ENCODE measurements around the gene ARHGAP44.

ARHGAP44 gene

GRCh38 chr17:12953156-12953555 is 163.9 kb downstream of the ARHGAP44 start:
- no peak for TF ChIP-seq CTCF (IDR thresholded peaks at IDR 0.05; ENCODE audit: borderline replicate concordance, insufficient read depth, low read depth, low read length)

GRCh38 chr17:12955521-12955920 is 166.2 kb downstream of the ARHGAP44 start:
- no peak overlapping the region for H3K4me3 ChIP-seq (ENCODE audit: low read depth, low read length)

More at GRCh38 chr17:12953156-12953555, 163.9 kb downstream of the ARHGAP44 start:
- no peak overlapping the region for H3K4me3 ChIP-seq (ENCODE audit: low read depth, low read length)

GRCh38 chr17:12958786-12959185 is 169.5 kb downstream of the ARHGAP44 start:
- TF ChIP-seq CTCF (IDR thresholded peaks at IDR 0.05; ENCODE audit: borderline replicate concordance, insufficient read depth, low read depth, low read length), result no peak
- no peak overlapping the region for H3K4me3 ChIP-seq (ENCODE audit: low read depth, low read length)

More at GRCh38 chr17:12955521-12955920, 166.2 kb downstream of the ARHGAP44 start:
- TF ChIP-seq CTCF (IDR thresholded peaks at IDR 0.05; ENCODE audit: borderline replicate concordance, insufficient read depth, low read depth, low read length), result no peak

GRCh38 chr17:12959441-12959840 is 170.1 kb downstream of the ARHGAP44 start:
- TF ChIP-seq CTCF (IDR thresholded peaks at IDR 0.05; ENCODE audit: borderline replicate concordance, insufficient read depth, low read depth, low read length), result no peak
- H3K4me3 ChIP-seq (ENCODE audit: low read depth, low read length), result no peak overlapping the region

- TF ChIP-seq CTCF (IDR thresholded peaks at IDR 0.05; ENCODE audit: borderline replicate concordance, insufficient read depth, low read depth, low read length), result no peak
- H3K4me3 ChIP-seq (ENCODE audit: low read depth, low read length), result no peak overlapping the region
These were observed 172.4 kb downstream of the ARHGAP44 start for GRCh38 chr17:12961655-12962054.

GRCh38 chr17:12963505-12963904 is 174.2 kb downstream of the ARHGAP44 start:
- no peak overlapping the region for H3K4me3 ChIP-seq (ENCODE audit: low read depth, low read length)
- TF ChIP-seq CTCF (IDR thresholded peaks at IDR 0.05; ENCODE audit: borderline replicate concordance, insufficient read depth, low read depth, low read length), result no peak

GRCh38 chr17:12964162-12964561 is 174.9 kb downstream of the ARHGAP44 start:
- H3K4me3 ChIP-seq (ENCODE audit: low read depth, low read length), result no peak overlapping the region
- TF ChIP-seq CTCF (IDR thresholded peaks at IDR 0.05; ENCODE audit: borderline replicate concordance, insufficient read depth, low read depth, low read length), result no peak
